Measurements from ENCODE around the gene KY. TPM values are rescaled to one million over a fixed set of nuclear protein-coding genes. Genes with fewer than 3 reads are reported as not detected.

Gene KY
- total and polyA plus RNA-seq, 4 donors, result 0.05 to 0.08 TPM; not detected in 2

DNA sequence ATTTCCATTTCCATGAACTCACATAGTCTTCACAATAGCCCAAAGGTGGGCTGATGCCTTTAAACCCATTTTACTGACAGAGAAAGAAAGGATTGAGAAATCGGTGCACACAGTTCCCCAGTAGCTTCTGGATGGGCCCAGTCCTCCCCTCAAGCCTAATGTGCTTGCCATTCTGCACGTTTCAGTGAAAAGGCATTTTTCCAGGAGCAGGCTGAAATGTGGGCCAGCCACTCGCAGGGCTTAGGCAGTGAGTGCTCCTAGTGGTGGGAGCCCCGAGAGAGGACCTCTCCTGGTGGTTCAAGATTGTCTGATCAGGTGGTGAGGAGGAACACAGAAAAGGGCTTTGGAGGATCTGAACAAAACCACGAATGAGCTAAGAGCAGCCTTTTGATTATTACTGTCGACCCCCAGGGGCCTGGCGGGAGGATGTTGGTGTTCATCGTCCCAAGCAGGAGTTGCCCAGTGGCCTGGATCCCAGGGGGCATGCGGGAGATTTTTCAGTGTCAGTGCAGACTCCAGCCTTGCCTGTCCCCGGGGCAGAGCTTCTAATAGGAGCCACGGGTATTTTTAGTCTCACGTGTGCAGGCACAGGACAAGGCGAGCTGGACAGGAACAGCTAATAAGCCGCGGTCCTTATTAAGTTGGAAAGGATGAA is 8.7 kb upstream of the KY start:
- H3K27ac ChIP-seq (ENCODE audit: low read depth in 1 of 2, low read length in 2 of 2), result no peak overlapping the region
- no peaks in the 10 kb centered on the region for H3K27me3 ChIP-seq (ENCODE audit: control insufficient read depth in 4 of 4, insufficient read depth in 4 of 4, low read length in 3 of 4)
- WGBS, result 85% methylated on average over 15 of the region's 15 CpGs
- H3K4me3 ChIP-seq (ENCODE audit: low read depth in 1 of 3, low read length in 3 of 3), result no peak overlapping the region
- H3K4me1 ChIP-seq (ENCODE audit: control insufficient read depth in 4 of 4, insufficient read depth in 4 of 4, low read length in 3 of 4), result no peaks in the 10 kb centered on the region
- TF ChIP-seq, protein P1, sequence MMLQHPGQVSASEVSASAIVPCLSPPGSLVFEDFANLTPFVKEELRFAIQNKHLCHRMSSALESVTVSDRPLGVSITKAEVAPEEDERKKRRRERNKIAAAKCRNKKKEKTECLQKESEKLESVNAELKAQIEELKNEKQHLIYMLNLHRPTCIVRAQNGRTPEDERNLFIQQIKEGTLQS (IDR thresholded peaks at IDR 0.05), result no peak
- TF ChIP-seq, protein P2, sequence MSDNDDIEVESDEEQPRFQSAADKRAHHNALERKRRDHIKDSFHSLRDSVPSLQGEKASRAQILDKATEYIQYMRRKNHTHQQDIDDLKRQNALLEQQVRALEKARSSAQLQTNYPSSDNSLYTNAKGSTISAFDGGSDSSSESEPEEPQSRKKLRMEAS (IDR thresholded peaks at IDR 0.05), result no peak
- TF ChIP-seq RXRA (IDR thresholded peaks at IDR 0.05) (no peak), TAF1 (conservative IDR thresholded peaks at IDR 0.05) (no peak), EGR1 (IDR thresholded peaks at IDR 0.05; ENCODE audit: low read depth in 2 of 2) (no peak), RAD21 (IDR thresholded peaks at IDR 0.05) (no peak), HNF4A (conservative IDR thresholded peaks at IDR 0.05) (no peak), HNF4G (IDR thresholded peaks at IDR 0.05) (no peak), JUND (IDR thresholded peaks at IDR 0.05) (no peak), SP1 (IDR thresholded peaks at IDR 0.05) (no peak), YY1 (IDR thresholded peaks at IDR 0.05) (no peak), FOXA1 (IDR thresholded peaks at IDR 0.05) (no peak), GABPA (IDR thresholded peaks at IDR 0.05 in 1 of 2, conservative IDR thresholded peaks at IDR 0.05 in 1 of 2) (no peak), FOXA2 (IDR thresholded peaks at IDR 0.05) (no peak), NR2F2 (IDR thresholded peaks at IDR 0.05) (no peak)
- TF ChIP-seq, protein P3, sequence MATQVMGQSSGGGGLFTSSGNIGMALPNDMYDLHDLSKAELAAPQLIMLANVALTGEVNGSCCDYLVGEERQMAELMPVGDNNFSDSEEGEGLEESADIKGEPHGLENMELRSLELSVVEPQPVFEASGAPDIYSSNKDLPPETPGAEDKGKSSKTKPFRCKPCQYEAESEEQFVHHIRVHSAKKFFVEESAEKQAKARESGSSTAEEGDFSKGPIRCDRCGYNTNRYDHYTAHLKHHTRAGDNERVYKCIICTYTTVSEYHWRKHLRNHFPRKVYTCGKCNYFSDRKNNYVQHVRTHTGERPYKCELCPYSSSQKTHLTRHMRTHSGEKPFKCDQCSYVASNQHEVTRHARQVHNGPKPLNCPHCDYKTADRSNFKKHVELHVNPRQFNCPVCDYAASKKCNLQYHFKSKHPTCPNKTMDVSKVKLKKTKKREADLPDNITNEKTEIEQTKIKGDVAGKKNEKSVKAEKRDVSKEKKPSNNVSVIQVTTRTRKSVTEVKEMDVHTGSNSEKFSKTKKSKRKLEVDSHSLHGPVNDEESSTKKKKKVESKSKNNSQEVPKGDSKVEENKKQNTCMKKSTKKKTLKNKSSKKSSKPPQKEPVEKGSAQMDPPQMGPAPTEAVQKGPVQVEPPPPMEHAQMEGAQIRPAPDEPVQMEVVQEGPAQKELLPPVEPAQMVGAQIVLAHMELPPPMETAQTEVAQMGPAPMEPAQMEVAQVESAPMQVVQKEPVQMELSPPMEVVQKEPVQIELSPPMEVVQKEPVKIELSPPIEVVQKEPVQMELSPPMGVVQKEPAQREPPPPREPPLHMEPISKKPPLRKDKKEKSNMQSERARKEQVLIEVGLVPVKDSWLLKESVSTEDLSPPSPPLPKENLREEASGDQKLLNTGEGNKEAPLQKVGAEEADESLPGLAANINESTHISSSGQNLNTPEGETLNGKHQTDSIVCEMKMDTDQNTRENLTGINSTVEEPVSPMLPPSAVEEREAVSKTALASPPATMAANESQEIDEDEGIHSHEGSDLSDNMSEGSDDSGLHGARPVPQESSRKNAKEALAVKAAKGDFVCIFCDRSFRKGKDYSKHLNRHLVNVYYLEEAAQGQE (IDR thresholded peaks at IDR 0.05), result no peak
- TF ChIP-seq, protein P4, sequence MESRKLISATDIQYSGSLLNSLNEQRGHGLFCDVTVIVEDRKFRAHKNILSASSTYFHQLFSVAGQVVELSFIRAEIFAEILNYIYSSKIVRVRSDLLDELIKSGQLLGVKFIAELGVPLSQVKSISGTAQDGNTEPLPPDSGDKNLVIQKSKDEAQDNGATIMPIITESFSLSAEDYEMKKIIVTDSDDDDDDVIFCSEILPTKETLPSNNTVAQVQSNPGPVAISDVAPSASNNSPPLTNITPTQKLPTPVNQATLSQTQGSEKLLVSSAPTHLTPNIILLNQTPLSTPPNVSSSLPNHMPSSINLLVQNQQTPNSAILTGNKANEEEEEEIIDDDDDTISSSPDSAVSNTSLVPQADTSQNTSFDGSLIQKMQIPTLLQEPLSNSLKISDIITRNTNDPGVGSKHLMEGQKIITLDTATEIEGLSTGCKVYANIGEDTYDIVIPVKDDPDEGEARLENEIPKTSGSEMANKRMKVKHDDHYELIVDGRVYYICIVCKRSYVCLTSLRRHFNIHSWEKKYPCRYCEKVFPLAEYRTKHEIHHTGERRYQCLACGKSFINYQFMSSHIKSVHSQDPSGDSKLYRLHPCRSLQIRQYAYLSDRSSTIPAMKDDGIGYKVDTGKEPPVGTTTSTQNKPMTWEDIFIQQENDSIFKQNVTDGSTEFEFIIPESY (IDR thresholded peaks at IDR 0.05), result no peak
- TF ChIP-seq, protein P5, sequence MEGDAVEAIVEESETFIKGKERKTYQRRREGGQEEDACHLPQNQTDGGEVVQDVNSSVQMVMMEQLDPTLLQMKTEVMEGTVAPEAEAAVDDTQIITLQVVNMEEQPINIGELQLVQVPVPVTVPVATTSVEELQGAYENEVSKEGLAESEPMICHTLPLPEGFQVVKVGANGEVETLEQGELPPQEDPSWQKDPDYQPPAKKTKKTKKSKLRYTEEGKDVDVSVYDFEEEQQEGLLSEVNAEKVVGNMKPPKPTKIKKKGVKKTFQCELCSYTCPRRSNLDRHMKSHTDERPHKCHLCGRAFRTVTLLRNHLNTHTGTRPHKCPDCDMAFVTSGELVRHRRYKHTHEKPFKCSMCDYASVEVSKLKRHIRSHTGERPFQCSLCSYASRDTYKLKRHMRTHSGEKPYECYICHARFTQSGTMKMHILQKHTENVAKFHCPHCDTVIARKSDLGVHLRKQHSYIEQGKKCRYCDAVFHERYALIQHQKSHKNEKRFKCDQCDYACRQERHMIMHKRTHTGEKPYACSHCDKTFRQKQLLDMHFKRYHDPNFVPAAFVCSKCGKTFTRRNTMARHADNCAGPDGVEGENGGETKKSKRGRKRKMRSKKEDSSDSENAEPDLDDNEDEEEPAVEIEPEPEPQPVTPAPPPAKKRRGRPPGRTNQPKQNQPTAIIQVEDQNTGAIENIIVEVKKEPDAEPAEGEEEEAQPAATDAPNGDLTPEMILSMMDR (IDR thresholded peaks at IDR 0.05; ENCODE audit: low read depth, low read length, missing input control), result no peak
- H3K9ac ChIP-seq (ENCODE audit: low read depth in 1 of 2, low read length in 2 of 2), result no peak overlapping the region
- no peak for DNase-seq (ENCODE audit: low spot score)
- peaks cover 0 to 4% (median 1%) of the 10 kb centered on the region in 4 donors for H3K9me3 ChIP-seq (ENCODE audit: control insufficient read depth in 4 of 4, low read length in 3 of 4)
- H3K36me3 ChIP-seq (ENCODE audit: control insufficient read depth in 4 of 4, insufficient read depth in 3 of 4, low read depth in 1 of 4, low read length in 3 of 4), result no peaks in the 10 kb centered on the region

Data from liver (tissue), 9 donors.